HEK293 (cell line): ENCODE results near the gene PRKCQ.

Experiments
- MEIS1 ChIP-seq: sonication (generic); formaldehyde crosslinking; IDR thresholded peaks from 2 replicates; pipeline ENCODE4 v1.8.1; 2022; ENCODE audit warnings: missing genetic modification reagents, mild to moderate bottlenecking, borderline replicate concordance
- ZBTB8A ChIP-seq: fragments of 450-650 bp; formaldehyde crosslinking; IDR thresholded peaks from 2 replicates; pipeline ENCODE4 v1.5.1; 2016; ENCODE audit warnings: missing biosample characterization, missing genetic modification characterization
- ZEB2 ChIP-seq: fragments of 450-650 bp; formaldehyde crosslinking; IDR thresholded peaks from 2 replicates; pipeline ENCODE4 v1.5.1; 2016; ENCODE audit warnings: missing biosample characterization, missing genetic modification characterization
- ZNF707 ChIP-seq: fragments of 450-650 bp; formaldehyde crosslinking; IDR thresholded peaks from 2 replicates; pipeline ENCODE4 v1.5.1; 2016; ENCODE audit warnings: missing biosample characterization, missing genetic modification characterization
- TF ChIP-seq, protein P1 (sequence below): fragments of 450-650 bp; formaldehyde crosslinking; IDR thresholded peaks from 2 replicates; pipeline ENCODE4 v1.5.1; 2016; ENCODE audit warnings: missing biosample characterization, missing genetic modification characterization
- TF ChIP-seq, protein P2 (sequence below): fragments of 450-650 bp; formaldehyde crosslinking; IDR thresholded peaks from 2 replicates; pipeline ENCODE4 v1.5.1; 2016; ENCODE audit warnings: missing biosample characterization, missing genetic modification characterization

DNA sequence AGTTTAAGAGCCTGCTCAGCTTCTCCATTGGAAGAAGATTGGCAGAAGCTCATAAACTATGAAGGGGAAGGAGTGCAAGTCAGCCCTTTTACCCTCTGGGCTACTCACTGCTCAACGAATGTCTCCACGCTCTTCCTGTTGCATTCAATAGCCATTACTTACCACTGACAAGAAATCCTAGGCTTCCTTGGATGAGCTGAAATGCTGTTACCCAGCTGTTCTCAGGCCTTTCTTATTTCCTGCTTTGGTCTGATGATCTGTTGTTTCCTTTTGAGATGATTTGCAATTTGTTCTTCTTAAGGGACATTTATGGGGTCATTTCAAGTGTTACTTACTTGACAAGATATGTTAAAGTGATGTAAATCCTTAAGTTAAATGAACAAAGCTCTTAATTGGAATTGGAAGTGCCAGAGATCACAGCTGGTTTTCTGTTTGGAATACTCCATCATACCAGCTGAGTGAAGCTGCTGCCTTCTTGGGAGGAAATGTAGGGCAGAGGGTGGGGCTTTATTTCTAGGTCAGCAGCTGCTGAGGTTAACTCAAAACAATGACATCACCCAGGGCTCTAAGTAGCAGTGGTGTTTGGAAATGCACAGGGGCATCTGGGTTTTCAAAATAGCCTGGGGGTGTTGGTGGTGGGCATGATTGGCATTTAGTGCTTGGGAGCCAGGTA lies 170.0 kb downstream of the PRKCQ start:
- TF ChIP-seq, protein P1, sequence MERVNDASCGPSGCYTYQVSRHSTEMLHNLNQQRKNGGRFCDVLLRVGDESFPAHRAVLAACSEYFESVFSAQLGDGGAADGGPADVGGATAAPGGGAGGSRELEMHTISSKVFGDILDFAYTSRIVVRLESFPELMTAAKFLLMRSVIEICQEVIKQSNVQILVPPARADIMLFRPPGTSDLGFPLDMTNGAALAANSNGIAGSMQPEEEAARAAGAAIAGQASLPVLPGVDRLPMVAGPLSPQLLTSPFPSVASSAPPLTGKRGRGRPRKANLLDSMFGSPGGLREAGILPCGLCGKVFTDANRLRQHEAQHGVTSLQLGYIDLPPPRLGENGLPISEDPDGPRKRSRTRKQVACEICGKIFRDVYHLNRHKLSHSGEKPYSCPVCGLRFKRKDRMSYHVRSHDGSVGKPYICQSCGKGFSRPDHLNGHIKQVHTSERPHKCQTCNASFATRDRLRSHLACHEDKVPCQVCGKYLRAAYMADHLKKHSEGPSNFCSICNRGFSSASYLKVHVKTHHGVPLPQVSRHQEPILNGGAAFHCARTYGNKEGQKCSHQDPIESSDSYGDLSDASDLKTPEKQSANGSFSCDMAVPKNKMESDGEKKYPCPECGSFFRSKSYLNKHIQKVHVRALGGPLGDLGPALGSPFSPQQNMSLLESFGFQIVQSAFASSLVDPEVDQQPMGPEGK (tag by site-specific recombination) = peak; percentile 48
- TF ChIP-seq, protein P2, sequence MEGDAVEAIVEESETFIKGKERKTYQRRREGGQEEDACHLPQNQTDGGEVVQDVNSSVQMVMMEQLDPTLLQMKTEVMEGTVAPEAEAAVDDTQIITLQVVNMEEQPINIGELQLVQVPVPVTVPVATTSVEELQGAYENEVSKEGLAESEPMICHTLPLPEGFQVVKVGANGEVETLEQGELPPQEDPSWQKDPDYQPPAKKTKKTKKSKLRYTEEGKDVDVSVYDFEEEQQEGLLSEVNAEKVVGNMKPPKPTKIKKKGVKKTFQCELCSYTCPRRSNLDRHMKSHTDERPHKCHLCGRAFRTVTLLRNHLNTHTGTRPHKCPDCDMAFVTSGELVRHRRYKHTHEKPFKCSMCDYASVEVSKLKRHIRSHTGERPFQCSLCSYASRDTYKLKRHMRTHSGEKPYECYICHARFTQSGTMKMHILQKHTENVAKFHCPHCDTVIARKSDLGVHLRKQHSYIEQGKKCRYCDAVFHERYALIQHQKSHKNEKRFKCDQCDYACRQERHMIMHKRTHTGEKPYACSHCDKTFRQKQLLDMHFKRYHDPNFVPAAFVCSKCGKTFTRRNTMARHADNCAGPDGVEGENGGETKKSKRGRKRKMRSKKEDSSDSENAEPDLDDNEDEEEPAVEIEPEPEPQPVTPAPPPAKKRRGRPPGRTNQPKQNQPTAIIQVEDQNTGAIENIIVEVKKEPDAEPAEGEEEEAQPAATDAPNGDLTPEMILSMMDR (tag by site-specific recombination) = no peak
- TF ChIP-seq MEIS1 (CRISPR knock-in tag) (no peak), ZEB2 (no peak), ZNF707 (tag by site-specific recombination) (no peak), ZBTB8A (tag by site-specific recombination) (no peak)
